A549 (cell line): Measurements from ENCODE around the gene TRAF3IP1.

Experiments
- CEBPB ChIP-seq, 2 experiments: fragments of >200 bp in 1 of 2; sonication (Bioruptor Twin) in 1 of 2; formaldehyde crosslinking in 1 of 2; IDR thresholded peaks; 2 replicates each; pipeline ENCODE4 v1.6.1; 2012 to 2016
- CHD4 ChIP-seq: fragments of 200-600 bp; sonication (generic); IDR thresholded peaks from 2 replicates; pipeline ENCODE4 v1.6.1; 2016; ENCODE audit warnings: antibody characterized with exemption, mild to moderate bottlenecking, borderline replicate concordance
- POLR2A ChIP-seq: IDR thresholded peaks from 2 replicates; pipeline ENCODE4 v1.6.1; 2012; ENCODE audit warnings: mild to moderate bottlenecking, low read length
- RFX5 ChIP-seq: fragments of 450-650 bp; IDR thresholded peaks from 2 replicates; pipeline ENCODE4 v1.7.1; 2014; ENCODE audit warnings: antibody characterized with exemption, mild to moderate bottlenecking, moderate library complexity
- SMC3 ChIP-seq: fragments of >200 bp; sonication (Bioruptor Twin); formaldehyde crosslinking; IDR thresholded peaks from 3 replicates; pipeline ENCODE4 v1.6.1; 2018; ENCODE audit warnings: inconsistent platforms
- TF ChIP-seq, protein P1 (sequence below): fragments of >200 bp; sonication (Bioruptor Twin); formaldehyde crosslinking; IDR thresholded peaks from 3 replicates; pipeline ENCODE4 v1.5.1; 2016
- TF ChIP-seq, protein P2 (sequence below): fragments of 250-450 bp; sonication (Bioruptor Pico); IDR thresholded peaks from 2 replicates; pipeline ENCODE4 v1.5.0; 2021; ENCODE audit warnings: mild to moderate bottlenecking, moderate library complexity, borderline replicate concordance
- TF ChIP-seq, protein P3 (sequence below): IDR thresholded peaks from 2 replicates; pipeline ENCODE4 v1.6.1; 2012

DNA sequence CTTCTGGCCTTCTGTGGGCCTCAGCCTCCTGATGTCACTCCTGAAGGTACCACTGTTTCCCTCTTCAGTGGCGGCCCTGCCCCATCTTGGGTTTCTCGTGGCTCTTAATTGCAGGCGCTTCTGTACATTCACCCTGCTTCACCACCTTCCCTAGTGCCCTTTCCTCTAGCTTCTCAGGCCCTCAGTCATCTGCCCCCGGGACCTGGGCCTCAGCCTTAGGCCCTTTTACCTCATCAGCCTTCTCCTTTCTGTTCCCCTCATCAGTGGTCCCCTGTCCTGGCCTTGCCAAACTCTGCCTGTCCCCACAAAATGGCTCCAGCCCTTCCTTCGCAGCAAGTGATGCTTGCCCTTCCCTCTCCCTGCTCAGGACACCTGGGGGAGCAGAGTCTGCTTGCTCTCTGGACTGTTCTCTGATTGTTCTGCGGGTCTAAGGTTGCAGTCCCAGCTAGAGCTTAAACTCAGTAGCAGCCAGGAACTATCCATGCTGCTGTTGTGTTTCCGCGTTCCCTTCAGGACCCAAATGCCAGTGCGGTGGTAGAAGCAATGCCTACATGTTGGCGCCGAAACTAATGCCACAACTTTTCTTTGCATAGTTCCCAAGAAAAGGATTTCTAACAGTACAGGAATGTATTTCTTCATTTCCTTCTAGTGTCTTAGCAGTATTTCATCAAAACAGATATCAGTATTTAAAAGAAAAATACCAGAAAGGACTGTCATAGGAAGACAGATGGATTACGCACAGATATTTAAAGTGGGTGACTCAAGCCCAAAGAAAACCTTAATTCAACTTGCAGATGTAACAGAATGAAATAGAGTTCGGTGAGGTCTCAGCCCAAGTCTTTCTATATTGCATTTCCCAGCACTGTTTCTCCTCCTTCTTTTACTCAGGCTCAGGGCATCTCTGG lies 113.9 kb downstream of the TRAF3IP1 start:
- TF ChIP-seq POLR2A = no peak
- TF ChIP-seq, protein P1, sequence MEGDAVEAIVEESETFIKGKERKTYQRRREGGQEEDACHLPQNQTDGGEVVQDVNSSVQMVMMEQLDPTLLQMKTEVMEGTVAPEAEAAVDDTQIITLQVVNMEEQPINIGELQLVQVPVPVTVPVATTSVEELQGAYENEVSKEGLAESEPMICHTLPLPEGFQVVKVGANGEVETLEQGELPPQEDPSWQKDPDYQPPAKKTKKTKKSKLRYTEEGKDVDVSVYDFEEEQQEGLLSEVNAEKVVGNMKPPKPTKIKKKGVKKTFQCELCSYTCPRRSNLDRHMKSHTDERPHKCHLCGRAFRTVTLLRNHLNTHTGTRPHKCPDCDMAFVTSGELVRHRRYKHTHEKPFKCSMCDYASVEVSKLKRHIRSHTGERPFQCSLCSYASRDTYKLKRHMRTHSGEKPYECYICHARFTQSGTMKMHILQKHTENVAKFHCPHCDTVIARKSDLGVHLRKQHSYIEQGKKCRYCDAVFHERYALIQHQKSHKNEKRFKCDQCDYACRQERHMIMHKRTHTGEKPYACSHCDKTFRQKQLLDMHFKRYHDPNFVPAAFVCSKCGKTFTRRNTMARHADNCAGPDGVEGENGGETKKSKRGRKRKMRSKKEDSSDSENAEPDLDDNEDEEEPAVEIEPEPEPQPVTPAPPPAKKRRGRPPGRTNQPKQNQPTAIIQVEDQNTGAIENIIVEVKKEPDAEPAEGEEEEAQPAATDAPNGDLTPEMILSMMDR = no peak
- TF ChIP-seq SMC3 = no peak
- no peak for TF ChIP-seq CEBPB (IDR thresholded peaks at IDR 0.05)
- TF ChIP-seq, protein P2, sequence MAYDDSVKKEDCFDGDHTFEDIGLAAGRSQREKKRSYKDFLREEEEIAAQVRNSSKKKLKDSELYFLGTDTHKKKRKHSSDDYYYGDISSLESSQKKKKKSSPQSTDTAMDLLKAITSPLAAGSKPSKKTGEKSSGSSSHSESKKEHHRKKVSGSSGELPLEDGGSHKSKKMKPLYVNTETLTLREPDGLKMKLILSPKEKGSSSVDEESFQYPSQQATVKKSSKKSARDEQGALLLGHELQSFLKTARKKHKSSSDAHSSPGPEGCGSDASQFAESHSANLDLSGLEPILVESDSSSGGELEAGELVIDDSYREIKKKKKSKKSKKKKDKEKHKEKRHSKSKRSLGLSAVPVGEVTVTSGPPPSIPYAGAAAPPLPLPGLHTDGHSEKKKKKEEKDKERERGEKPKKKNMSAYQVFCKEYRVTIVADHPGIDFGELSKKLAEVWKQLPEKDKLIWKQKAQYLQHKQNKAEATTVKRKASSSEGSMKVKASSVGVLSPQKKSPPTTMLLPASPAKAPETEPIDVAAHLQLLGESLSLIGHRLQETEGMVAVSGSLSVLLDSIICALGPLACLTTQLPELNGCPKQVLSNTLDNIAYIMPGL = no peak
- TF ChIP-seq, protein P3, sequence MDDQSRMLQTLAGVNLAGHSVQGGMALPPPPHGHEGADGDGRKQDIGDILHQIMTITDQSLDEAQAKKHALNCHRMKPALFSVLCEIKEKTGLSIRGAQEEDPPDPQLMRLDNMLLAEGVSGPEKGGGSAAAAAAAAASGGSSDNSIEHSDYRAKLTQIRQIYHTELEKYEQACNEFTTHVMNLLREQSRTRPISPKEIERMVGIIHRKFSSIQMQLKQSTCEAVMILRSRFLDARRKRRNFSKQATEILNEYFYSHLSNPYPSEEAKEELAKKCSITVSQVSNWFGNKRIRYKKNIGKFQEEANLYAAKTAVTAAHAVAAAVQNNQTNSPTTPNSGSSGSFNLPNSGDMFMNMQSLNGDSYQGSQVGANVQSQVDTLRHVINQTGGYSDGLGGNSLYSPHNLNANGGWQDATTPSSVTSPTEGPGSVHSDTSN = no peak
- TF ChIP-seq RFX5 = no peak
- TF ChIP-seq CHD4 = no peak
